HG03108 (cell line): ENCODE measurements around the gene TTC8.
"Not testable (repeated sequence)": the region's sequence is repeated elsewhere in the genome, so short reads cannot be mapped to it uniquely, and the experiment has no call there.

Experiments used
- ATAC-seq: cut with Tn5 transposase; IDR thresholded peaks from one replicate; pipeline ENCODE4 v1.9.1; 2021; ENCODE audit warnings: moderate library complexity; ENCODE audit not compliant: unreplicated experiment

Gene TTC8

GRCh38 chr14:88823968-88824313, 510 bp upstream of the TTC8 start:
- no peak for ATAC-seq

GRCh38 chr14:88825078-88825458, 617 bp downstream of the TTC8 start:
- ATAC-seq, result no peak

GRCh38 chr14:88825503-88825902, 1.1 kb downstream of the TTC8 start:
- no peak for ATAC-seq

- no peak for ATAC-seq
Observed at GRCh38 chr14:88829188-88829587, 4.7 kb downstream of the TTC8 start.

- no peak for ATAC-seq
Observed at GRCh38 chr14:88829685-88830302, 5.3 kb downstream of the TTC8 start.

GRCh38 chr14:88831284-88831683, 6.8 kb downstream of the TTC8 start:
- ATAC-seq, result no peak

- no peak for ATAC-seq
Observed at GRCh38 chr14:88834883-88835431, 10.5 kb downstream of the TTC8 start.

GRCh38 chr14:88835661-88836060, 11.2 kb downstream of the TTC8 start:
- ATAC-seq, result no peak

- ATAC-seq, result no peak
Observed at GRCh38 chr14:88837495-88837894, 13.0 kb downstream of the TTC8 start.

- no peak for ATAC-seq
Observed at GRCh38 chr14:88838015-88838414, 13.6 kb downstream of the TTC8 start.

GRCh38 chr14:88840926-88841325, 16.5 kb downstream of the TTC8 start:
- no peak for ATAC-seq

- no peak for ATAC-seq
Observed at GRCh38 chr14:88841741-88842140, 17.3 kb downstream of the TTC8 start.

GRCh38 chr14:88842414-88842813, 18.0 kb downstream of the TTC8 start:
- ATAC-seq, result no peak

- ATAC-seq, result no peak
Observed at GRCh38 chr14:88844980-88845491, 20.6 kb downstream of the TTC8 start.

GRCh38 chr14:88848571-88848970, 24.1 kb downstream of the TTC8 start:
- ATAC-seq, result no peak

GRCh38 chr14:88849716-88850115, 25.3 kb downstream of the TTC8 start:
- no peak for ATAC-seq

- no peak for ATAC-seq
Observed at GRCh38 chr14:88851587-88851986, 27.1 kb downstream of the TTC8 start.

GRCh38 chr14:88852632-88853031, 28.2 kb downstream of the TTC8 start:
- no peak for ATAC-seq

- no peak for ATAC-seq
Observed at GRCh38 chr14:88853129-88853528, 28.7 kb downstream of the TTC8 start.

GRCh38 chr14:88856786-88857366, 32.4 kb downstream of the TTC8 start:
- ATAC-seq, result no peak

- ATAC-seq, result not testable (repeated sequence)
Observed at GRCh38 chr14:88857861-88858260, 33.4 kb downstream of the TTC8 start.

GRCh38 chr14:88859118-88859517, 34.7 kb downstream of the TTC8 start:
- not testable (repeated sequence) for ATAC-seq

GRCh38 chr14:88863167-88863566, 38.7 kb downstream of the TTC8 start:
- ATAC-seq, result no peak
